ENCODE results near the gene NPPB.
A peak's percentile ranks its signal among the peaks of the same experiment; 100 is the strongest.
"Not testable (repeated sequence)": the region's sequence is repeated elsewhere in the genome, so short reads cannot be mapped to it uniquely, and the experiment has no call there.

NPPB gene

DNA sequence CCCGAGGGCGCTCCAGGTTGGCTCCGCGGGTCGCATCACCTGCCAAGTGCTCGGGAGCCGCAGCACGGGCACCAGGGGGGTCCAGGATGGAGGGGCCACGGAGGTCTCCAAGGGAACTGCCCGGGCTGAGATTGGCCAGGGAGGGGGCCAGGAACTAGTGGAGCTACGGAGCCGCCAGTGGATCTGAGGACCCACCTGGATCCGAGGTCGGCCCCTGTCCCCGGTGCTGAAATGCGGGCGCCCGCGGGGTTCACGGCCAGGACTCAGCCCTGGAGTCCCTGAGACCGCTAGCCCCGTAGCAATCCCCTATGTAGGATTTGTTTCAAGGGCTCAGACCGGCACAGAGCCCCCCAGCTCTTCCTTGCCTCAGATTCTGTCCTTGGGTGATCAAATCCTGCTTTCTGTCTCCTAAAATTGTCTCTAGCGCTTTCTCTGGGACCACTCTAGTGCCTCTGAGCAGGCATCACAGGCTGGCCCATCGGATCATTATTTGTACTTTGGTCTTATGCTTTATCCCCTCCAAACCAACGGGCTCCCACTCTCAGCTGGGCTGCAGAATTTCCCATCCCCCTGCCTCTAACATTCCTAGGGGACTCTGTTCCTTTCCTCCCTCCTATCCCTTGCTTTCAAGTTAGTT lies 40.2 kb upstream of the NPPB start:
- Histone ChIP-seq H3K36me3 (ENCODE audit: insufficient read depth, low read length) (no peaks in the 10 kb centered on the region), H3K4me1 (ENCODE audit: insufficient read depth, low read length, severe bottlenecking) (no peaks in the 10 kb centered on the region), H3K9ac (ENCODE audit: low read length) (no peak overlapping the region), H3K4me2 (ENCODE audit: low read length) (no peak overlapping the region), H4K20me1 (ENCODE audit: insufficient read depth, low read length) (no peaks in the 10 kb centered on the region), H3K79me2 (ENCODE audit: insufficient read depth, low read length) (no peaks in the 10 kb centered on the region), H3K27me3 (ENCODE audit: insufficient read depth, low read length) (no peaks in the 10 kb centered on the region), H3F3A (ENCODE audit: insufficient read depth, low read length) (no peaks in the 10 kb centered on the region), H3K27ac (ENCODE audit: low read depth, low read length, poor library complexity, severe bottlenecking) (no peak overlapping the region), H3K9me2 (ENCODE audit: low read depth, low read length) (no peaks in the 10 kb centered on the region), H3K4me3 (ENCODE audit: low read depth, low read length, poor library complexity, severe bottlenecking) (no peak overlapping the region), H3K9me3 (ENCODE audit: low read length) (no peaks in the 10 kb centered on the region), H2AFZ (ENCODE audit: low read length) (no peak overlapping the region)
- TF ChIP-seq, protein P1, sequence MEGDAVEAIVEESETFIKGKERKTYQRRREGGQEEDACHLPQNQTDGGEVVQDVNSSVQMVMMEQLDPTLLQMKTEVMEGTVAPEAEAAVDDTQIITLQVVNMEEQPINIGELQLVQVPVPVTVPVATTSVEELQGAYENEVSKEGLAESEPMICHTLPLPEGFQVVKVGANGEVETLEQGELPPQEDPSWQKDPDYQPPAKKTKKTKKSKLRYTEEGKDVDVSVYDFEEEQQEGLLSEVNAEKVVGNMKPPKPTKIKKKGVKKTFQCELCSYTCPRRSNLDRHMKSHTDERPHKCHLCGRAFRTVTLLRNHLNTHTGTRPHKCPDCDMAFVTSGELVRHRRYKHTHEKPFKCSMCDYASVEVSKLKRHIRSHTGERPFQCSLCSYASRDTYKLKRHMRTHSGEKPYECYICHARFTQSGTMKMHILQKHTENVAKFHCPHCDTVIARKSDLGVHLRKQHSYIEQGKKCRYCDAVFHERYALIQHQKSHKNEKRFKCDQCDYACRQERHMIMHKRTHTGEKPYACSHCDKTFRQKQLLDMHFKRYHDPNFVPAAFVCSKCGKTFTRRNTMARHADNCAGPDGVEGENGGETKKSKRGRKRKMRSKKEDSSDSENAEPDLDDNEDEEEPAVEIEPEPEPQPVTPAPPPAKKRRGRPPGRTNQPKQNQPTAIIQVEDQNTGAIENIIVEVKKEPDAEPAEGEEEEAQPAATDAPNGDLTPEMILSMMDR (IDR thresholded peaks at IDR 0.05; ENCODE audit: low read length), result no peak
- TF ChIP-seq EZH2 (IDR thresholded peaks at IDR 0.05; ENCODE audit: borderline replicate concordance, low read length), result no peak

- Histone ChIP-seq H3K4me3 (ENCODE audit: low read depth, low read length, poor library complexity, severe bottlenecking) (no peak overlapping the region), H3K9me3 (ENCODE audit: low read length) (no peaks in the 10 kb centered on the region), H3K9ac (ENCODE audit: low read length) (no peak overlapping the region), H3K9me2 (ENCODE audit: low read depth, low read length) (no peaks in the 10 kb centered on the region), H3K4me1 (ENCODE audit: insufficient read depth, low read length, severe bottlenecking) (no peaks in the 10 kb centered on the region), H4K20me1 (ENCODE audit: insufficient read depth, low read length) (no peaks in the 10 kb centered on the region), H3K36me3 (ENCODE audit: insufficient read depth, low read length) (no peaks in the 10 kb centered on the region), H3K27me3 (ENCODE audit: insufficient read depth, low read length) (no peaks in the 10 kb centered on the region), H2AFZ (ENCODE audit: low read length) (no peak overlapping the region), H3F3A (ENCODE audit: insufficient read depth, low read length) (no peaks in the 10 kb centered on the region), H3K79me2 (ENCODE audit: insufficient read depth, low read length) (no peaks in the 10 kb centered on the region), H3K4me2 (ENCODE audit: low read length) (no peak overlapping the region), H3K27ac (ENCODE audit: low read depth, low read length, poor library complexity, severe bottlenecking) (no peak overlapping the region)
- TF ChIP-seq, protein P1 (IDR thresholded peaks at IDR 0.05; ENCODE audit: low read length), result no peak
- TF ChIP-seq EZH2 (IDR thresholded peaks at IDR 0.05; ENCODE audit: borderline replicate concordance, low read length), result no peak
Measured at GRCh38 chr1:11898086-11898785, 39.5 kb upstream of the NPPB start.

DNA sequence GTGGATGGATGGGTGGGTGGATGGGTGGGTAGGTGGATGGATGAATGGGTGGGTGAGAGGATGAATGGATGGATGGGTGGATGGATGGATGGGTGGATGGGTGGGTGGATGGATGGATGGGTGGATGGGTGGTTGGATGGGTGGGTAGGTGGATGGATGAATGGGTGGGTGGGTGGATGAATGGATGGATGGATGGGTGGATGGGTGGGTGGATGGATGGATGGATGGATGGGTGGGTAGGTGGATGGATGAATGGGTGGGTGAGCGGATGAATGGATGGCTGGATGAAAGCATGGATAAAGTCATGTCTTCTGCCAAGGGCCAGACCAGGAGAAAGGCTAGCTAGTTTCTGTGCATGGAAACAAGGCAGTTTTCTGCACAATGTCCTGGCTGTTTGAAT lies 35.8 kb upstream of the NPPB start:
- H3K9me2 ChIP-seq (ENCODE audit: low read depth, low read length); H3K4me3 ChIP-seq (ENCODE audit: low read depth, low read length, poor library complexity, severe bottlenecking); H3K9me3 ChIP-seq (ENCODE audit: low read length); H3K4me1 ChIP-seq (ENCODE audit: insufficient read depth, low read length, severe bottlenecking); H3K27me3 ChIP-seq (ENCODE audit: insufficient read depth, low read length); H3K27ac ChIP-seq (ENCODE audit: low read depth, low read length, poor library complexity, severe bottlenecking); H3K9ac ChIP-seq (ENCODE audit: low read length); H2AFZ ChIP-seq (ENCODE audit: low read length); H3K79me2 ChIP-seq (ENCODE audit: insufficient read depth, low read length); H3K4me2 ChIP-seq (ENCODE audit: low read length); H4K20me1 ChIP-seq (ENCODE audit: insufficient read depth, low read length); H3F3A ChIP-seq (ENCODE audit: insufficient read depth, low read length); H3K36me3 ChIP-seq (ENCODE audit: insufficient read depth, low read length): not testable (repeated sequence)

DNA sequence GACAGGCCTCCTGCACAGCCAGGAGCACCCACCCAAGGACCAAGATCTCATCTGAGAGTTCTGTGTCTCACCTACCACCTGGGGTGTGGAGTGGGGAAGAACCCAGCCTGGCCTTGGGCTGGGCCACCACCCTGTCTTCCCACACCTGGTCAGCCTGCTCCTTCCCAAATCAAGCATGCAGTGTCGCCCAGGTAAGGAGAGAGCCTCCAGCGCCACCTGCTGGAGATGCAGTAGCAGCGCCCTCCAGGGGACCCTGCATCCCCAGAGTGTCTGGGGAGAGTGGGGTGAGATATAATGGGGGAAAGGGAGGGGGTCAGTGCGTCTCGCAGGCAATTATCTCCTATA lies 35.1 kb upstream of the NPPB start:
- no peaks in the 10 kb centered on the region for H3K27me3 ChIP-seq (ENCODE audit: insufficient read depth, low read length)
- H3K9ac ChIP-seq (ENCODE audit: low read length), result no peak overlapping the region
- no peaks in the 10 kb centered on the region for H4K20me1 ChIP-seq (ENCODE audit: insufficient read depth, low read length)

More for the DNA sequence above, 35.1 kb upstream of the NPPB start:
- Histone ChIP-seq H3F3A (ENCODE audit: insufficient read depth, low read length) (no peaks in the 10 kb centered on the region), H3K9me3 (ENCODE audit: low read length) (no peaks in the 10 kb centered on the region), H3K4me3 (ENCODE audit: low read depth, low read length, poor library complexity, severe bottlenecking) (no peak overlapping the region), H2AFZ (ENCODE audit: low read length) (no peak overlapping the region), H3K36me3 (ENCODE audit: insufficient read depth, low read length) (no peaks in the 10 kb centered on the region), H3K9me2 (ENCODE audit: low read depth, low read length) (no peaks in the 10 kb centered on the region), H3K4me1 (ENCODE audit: insufficient read depth, low read length, severe bottlenecking) (no peaks in the 10 kb centered on the region), H3K27ac (ENCODE audit: low read depth, low read length, poor library complexity, severe bottlenecking) (no peak overlapping the region), H3K4me2 (ENCODE audit: low read length) (no peak overlapping the region), H3K79me2 (ENCODE audit: insufficient read depth, low read length) (no peaks in the 10 kb centered on the region)
- no peak for TF ChIP-seq EZH2 (IDR thresholded peaks at IDR 0.05; ENCODE audit: borderline replicate concordance, low read length)
- TF ChIP-seq, protein P1 (IDR thresholded peaks at IDR 0.05; ENCODE audit: low read length), result peak; percentile 97

All from OCI-LY1 (cell line).